ENCODE data around the gene IQSEC2.
A peak's percentile ranks its signal among the peaks of the same experiment; 100 is the strongest.

The IQSEC2 gene

GRCh38 chrX:53241558-53241957 lies 39.8 kb downstream of the IQSEC2 start:
- no peak for ATAC-seq

GRCh38 chrX:53239474-53239873 lies 41.9 kb downstream of the IQSEC2 start:
- ATAC-seq, result peak; percentile 46 to 49

- no peak for ATAC-seq
Observed at GRCh38 chrX:53237056-53237455, 44.3 kb downstream of the IQSEC2 start.

GRCh38 chrX:53236025-53236679 lies 45.2 kb downstream of the IQSEC2 start:
- ATAC-seq, result no peak

GRCh38 chrX:53235566-53235965 lies 45.8 kb downstream of the IQSEC2 start:
- no peak for ATAC-seq

- ATAC-seq, result no peak
Observed at GRCh38 chrX:53234484-53234883, 46.9 kb downstream of the IQSEC2 start.

GRCh38 chrX:53233536-53233935 lies 47.8 kb downstream of the IQSEC2 start:
- ATAC-seq, result no peak

- no peak for ATAC-seq
Observed at GRCh38 chrX:53230116-53230515, 51.3 kb downstream of the IQSEC2 start.

- ATAC-seq, result no peak
Observed at GRCh38 chrX:53227224-53227765, 54.1 kb downstream of the IQSEC2 start.

- peak; percentile 66 to 74 for ATAC-seq
Observed at GRCh38 chrX:53224860-53225797, 56.3 kb downstream of the IQSEC2 start, which contains the start of gene KDM5C. KDM5C (minus strand) TSS chrX:53225207; CDS start chrX:53224889, 318 bp downstream.

GRCh38 chrX:53223955-53224859 lies 57.2 kb downstream of the IQSEC2 start:
- ATAC-seq, result peak; percentile 71 to 79

- no peak for ATAC-seq
Observed at GRCh38 chrX:53223068-53223693, 58.2 kb downstream of the IQSEC2 start.

Measured in activated CD4-positive, CD25-positive, alpha-beta regulatory T cell treated with anti-CD3 and anti-CD28 coated beads, Interleukin-2, amount 50 U/mL, for 24 hours (primary cell).